ENCODE data around the gene IPO5. TPM values are rescaled to one million over a fixed set of nuclear protein-coding genes. Genes with fewer than 3 reads are reported as not detected.
A peak's percentile ranks its signal among the peaks of the same experiment; 100 is the strongest.

Gene IPO5
- total and polyA plus RNA-seq, 9 donors: 53.9 to 200 (median 130) TPM

- H3K36me3 ChIP-seq: no peaks in the 10 kb centered on the region
- H3K9me3 ChIP-seq: no peaks in the 10 kb centered on the region
- no peak for DNase-seq
- peak overlapping the region in 1 of 2 donors; percentile 44 for H3K27ac ChIP-seq
- TF ChIP-seq POLR2A (IDR thresholded peaks at IDR 0.05): no peak
- no peak for TF ChIP-seq CTCF (IDR thresholded peaks at IDR 0.05)
- H3K4me3 ChIP-seq: no peak overlapping the region
- intact Hi-C loops (cut with DNase I): no loop called here
- H3K4me1 ChIP-seq (ENCODE audit: insufficient read depth): peaks cover 5% of the 10 kb centered on the region
- no peaks in the 10 kb centered on the region for H3K27me3 ChIP-seq
- 21 to 24% (median 22%) methylated on average over 3 of the region's 3 CpGs for WGBS, 3 donors
Observed at GRCh38 chr13:97936036-97936435, 17.4 kb upstream of the IPO5 start.

- no peak overlapping the region for H3K4me3 ChIP-seq
- WGBS, 3 donors: 46 to 61% (median 57%) methylated on average over 6 of the region's 6 CpGs
- intact Hi-C loops (cut with DNase I): no loop called here
Observed at GRCh38 chr13:97938706-97939475, 14.6 kb upstream of the IPO5 start.

GRCh38 chr13:97944396-97945029 is 9.0 kb upstream of the IPO5 start:
- H3K27me3 ChIP-seq: no peaks in the 10 kb centered on the region
- no peak overlapping the region for H3K4me3 ChIP-seq
- intact Hi-C loops (cut with DNase I): no loop called here
- TF ChIP-seq POLR2A (IDR thresholded peaks at IDR 0.05): no peak
- TF ChIP-seq CTCF (IDR thresholded peaks at IDR 0.05): no peak
- no peak for TF ChIP-seq EP300 (IDR thresholded peaks at IDR 0.05)
- H3K4me1 ChIP-seq (ENCODE audit: insufficient read depth): no peaks in the 10 kb centered on the region
- whole genome bisulfite sequencing, 3 donors: 54 to 58% (median 57%) methylated on average over 5 of the region's 5 CpGs
- no peaks in the 10 kb centered on the region for H3K9me3 ChIP-seq
- H3K27ac ChIP-seq: no peak overlapping the region
- DNase-seq: no peak
- H3K36me3 ChIP-seq: no peaks in the 10 kb centered on the region

More at GRCh38 chr13:97938706-97939475, 14.6 kb upstream of the IPO5 start:
- Histone ChIP-seq H3K27me3 (no peaks in the 10 kb centered on the region), H3K4me1 (ENCODE audit: insufficient read depth) (peaks cover 5% of the 10 kb centered on the region), H3K9me3 (no peaks in the 10 kb centered on the region), H3K36me3 (no peaks in the 10 kb centered on the region), H3K27ac (no peak overlapping the region)
- no peak for DNase-seq
- TF ChIP-seq EP300 (IDR thresholded peaks at IDR 0.05): no peak
- no peak for TF ChIP-seq POLR2A (IDR thresholded peaks at IDR 0.05)
- no peak for TF ChIP-seq CTCF (IDR thresholded peaks at IDR 0.05)

GRCh38 chr13:97945342-97945741 is 8.1 kb upstream of the IPO5 start:
- intact Hi-C loops (cut with DNase I): no loop called here
- TF ChIP-seq POLR2A (IDR thresholded peaks at IDR 0.05): no peak
- no peak for TF ChIP-seq EP300 (IDR thresholded peaks at IDR 0.05)
- TF ChIP-seq CTCF (IDR thresholded peaks at IDR 0.05): no peak
- H3K9me3 ChIP-seq: no peaks in the 10 kb centered on the region

More at GRCh38 chr13:97945342-97945741, 8.1 kb upstream of the IPO5 start:
- no peaks in the 10 kb centered on the region for H3K27me3 ChIP-seq
- H3K4me3 ChIP-seq: no peak overlapping the region
- H3K36me3 ChIP-seq: no peaks in the 10 kb centered on the region
- no peaks in the 10 kb centered on the region for H3K4me1 ChIP-seq (ENCODE audit: insufficient read depth)
- H3K27ac ChIP-seq: no peak overlapping the region
- no peak for DNase-seq

All from ovary (tissue), 9 donors.